Thoracic aorta (tissue), 2 donors: ENCODE results near the gene ING4. TPM values are rescaled to one million over a fixed set of nuclear protein-coding genes. Genes with fewer than 3 reads are reported as not detected.

Experiments
- ATAC-seq: fragments of 150-250 bp; one replicate; pipeline ENCODE4 v1.8.0; 2017; ENCODE audit warnings: low read depth; ENCODE audit not compliant: insufficient number of reproducible peaks, low FRiP score
- DNase-seq: peaks from one replicate; pipeline ENCODE4 v3.0.0-alpha.2; 2020; ENCODE audit warnings: low spot score
- H3K27ac ChIP-seq, 2 donors: fragments of 200-600 bp; sonication (generic); 1 replicate in 1 of 2; 2 replicates in 1 of 2; pipeline ENCODE4 v1.5.1; 2016; ENCODE audit warnings: mild to moderate bottlenecking in 2 of 2, moderate library complexity in 2 of 2
- H3K27me3 ChIP-seq: fragments of 200-600 bp; sonication (generic); replicated peaks from 2 replicates; pipeline ENCODE4 v1.6.0; 2016; ENCODE audit warnings: mild to moderate bottlenecking; ENCODE audit not compliant: insufficient read depth
- H3K36me3 ChIP-seq: fragments of 200-600 bp; sonication (generic); one replicate; pipeline ENCODE4 v1.5.1; 2016
- H3K4me1 ChIP-seq, 2 donors: fragments of 200-600 bp; sonication (generic); 1 replicate in 1 of 2; 2 replicates in 1 of 2; pipeline versions ENCODE4 v1.5.1 to v1.6.0; 2016; ENCODE audit warnings: low read depth in 2 of 2, mild to moderate bottlenecking in 1 of 2; ENCODE audit not compliant: control insufficient read depth in 1 of 2
- H3K4me3 ChIP-seq: fragments of 200-600 bp; sonication (generic); 2 replicates; pipeline ENCODE4 v1.5.1; 2016; ENCODE audit warnings: mild to moderate bottlenecking
- H3K9me3 ChIP-seq: fragments of 200-600 bp; sonication (generic); 2 replicates; pipeline ENCODE4 v1.5.1; 2016
- CTCF ChIP-seq: fragments of 200-600 bp; sonication (generic); IDR thresholded peaks from one replicate; pipeline ENCODE4 v1.5.1; 2019; ENCODE audit warnings: antibody characterized with exemption
- total RNA-seq, 2 donors: library from RNA; depleted of rRNA; stranded (reverse); fragments of >200 nt; gene quantifications; one replicate each; pipeline versions ENCODE4 v1.1.0 to v1.2.3, GENCODE V29; 2016

The ING4 gene
- total RNA-seq, 2 donors from 2014 or later: 21.8 to 36.9 TPM

GRCh38 chr12:6697584-6698351 lies 34.8 kb upstream of the ING4 start:
- no peaks in the 10 kb centered on the region for H3K9me3 ChIP-seq
- no peak overlapping the region for H3K27ac ChIP-seq
- no peak overlapping the region for H3K4me3 ChIP-seq
- H3K4me1 ChIP-seq: peaks cover 0 to 15% of the 10 kb centered on the region in 2 donors
- ATAC-seq (no peak), DNase-seq (no peak)
- no peak for TF ChIP-seq CTCF
- H3K36me3 ChIP-seq: no peaks in the 10 kb centered on the region
- no peaks in the 10 kb centered on the region for H3K27me3 ChIP-seq

- DNase-seq: no peak
- TF ChIP-seq CTCF: no peak
- H3K4me3 ChIP-seq: no peak overlapping the region
- H3K9me3 ChIP-seq: no peaks in the 10 kb centered on the region
- H3K27ac ChIP-seq: no peak overlapping the region
- H3K27me3 ChIP-seq: no peaks in the 10 kb centered on the region
- H3K4me1 ChIP-seq: peaks cover 0 to 15% of the 10 kb centered on the region in 2 donors
- H3K36me3 ChIP-seq: no peaks in the 10 kb centered on the region
- no peak for ATAC-seq
Measured at GRCh38 chr12:6696690-6697583, 34.0 kb upstream of the ING4 start.

DNA sequence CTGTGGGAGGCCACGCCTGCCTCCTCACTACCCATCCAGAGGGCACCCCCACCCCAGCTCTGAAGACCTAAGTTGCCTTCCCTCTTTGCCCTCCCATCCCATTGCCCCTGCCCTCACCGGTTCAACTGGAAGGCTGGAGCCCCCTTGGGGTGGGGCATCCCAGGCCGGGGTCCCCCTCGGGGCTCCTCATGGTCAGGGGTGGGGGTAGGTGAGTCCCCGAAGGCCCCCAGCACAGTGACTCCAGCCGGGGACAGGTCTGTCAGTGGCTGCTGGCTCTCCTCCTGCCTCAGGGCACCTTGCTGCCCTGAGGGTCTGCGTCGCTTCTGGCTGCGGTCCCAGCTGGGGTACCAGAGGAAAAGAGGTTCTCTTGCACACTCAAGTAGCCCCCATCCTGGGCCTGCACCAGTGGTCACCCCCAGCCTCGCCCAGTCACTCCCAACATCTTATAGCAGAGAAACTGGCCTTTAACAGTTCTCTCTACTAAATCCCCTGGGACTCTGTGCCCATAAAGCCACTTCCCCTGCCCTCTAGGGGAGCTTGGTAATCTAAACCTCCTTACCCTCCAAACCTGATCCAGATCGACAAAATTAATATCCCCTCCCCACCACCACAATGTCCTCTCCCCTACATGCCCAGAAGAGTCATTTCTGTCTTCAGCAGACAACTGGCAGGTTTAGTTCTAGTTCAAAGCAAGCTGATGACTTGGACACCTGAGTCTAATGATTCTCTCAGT lies 32.6 kb upstream of the ING4 start:
- H3K27me3 ChIP-seq: no peaks in the 10 kb centered on the region
- DNase-seq (no peak), ATAC-seq (no peak)
- peaks cover 2 to 13% of the 10 kb centered on the region in 2 donors for H3K4me1 ChIP-seq
- no peak overlapping the region for H3K27ac ChIP-seq
- no peak overlapping the region for H3K4me3 ChIP-seq
- no peak for TF ChIP-seq CTCF
- no peaks in the 10 kb centered on the region for H3K36me3 ChIP-seq
- H3K9me3 ChIP-seq: no peaks in the 10 kb centered on the region

DNA sequence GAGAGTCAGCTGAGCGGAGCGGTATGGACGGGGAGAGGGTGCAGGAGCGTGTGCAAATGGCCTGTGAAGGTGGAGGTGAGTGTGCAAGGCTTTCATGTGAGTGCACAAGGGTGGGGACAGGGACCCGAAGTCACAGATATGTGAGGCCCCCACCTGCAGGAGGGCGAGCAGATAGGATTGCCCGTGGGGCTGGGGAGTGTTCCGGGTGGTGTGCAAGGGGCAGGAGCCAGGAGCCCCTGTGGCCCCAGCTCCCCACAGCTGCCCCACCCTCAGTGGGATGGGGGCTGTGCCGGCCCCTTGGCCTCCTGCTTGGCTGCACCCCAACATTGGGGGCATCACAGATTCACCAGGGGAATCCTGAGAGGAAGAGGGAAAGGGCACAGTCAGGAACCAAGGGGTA lies 31.8 kb upstream of the ING4 start:
- Histone ChIP-seq H3K27me3 (no peaks in the 10 kb centered on the region), H3K4me1 (peaks cover 7 to 20% of the 10 kb centered on the region in 2 donors), H3K36me3 (no peaks in the 10 kb centered on the region), H3K27ac (no peak overlapping the region), H3K4me3 (no peak overlapping the region), H3K9me3 (no peaks in the 10 kb centered on the region)
- ATAC-seq (no peak), DNase-seq (no peak)
- TF ChIP-seq CTCF: no peak
